Colonic mucosa (tissue), 4 donors: ENCODE results near the gene GSG1L. TPM values are rescaled to one million over a fixed set of nuclear protein-coding genes. Genes with fewer than 3 reads are reported as not detected.

ENCODE experiments used
- DNase-seq: peaks from one replicate; pipeline ENCODE4 v3.0.0-alpha.2; 2020
- H3K27ac ChIP-seq: fragments of 200-600 bp; one replicate; pipeline ENCODE4 v1.8.0; 2021
- H3K27me3 ChIP-seq: fragments of 200-600 bp; one replicate; pipeline ENCODE4 v1.8.0; 2021
- H3K36me3 ChIP-seq: fragments of 200-600 bp; one replicate; pipeline ENCODE4 v1.8.0; 2021
- H3K4me1 ChIP-seq: fragments of 200-600 bp; one replicate; pipeline ENCODE4 v1.8.0; 2021; ENCODE audit warnings: mild to moderate bottlenecking
- H3K4me3 ChIP-seq: fragments of 200-600 bp; one replicate; pipeline ENCODE4 v1.8.0; 2021
- H3K9ac ChIP-seq, 2 donors: one replicate each; pipeline ENCODE4 v1.7.0; 2013; ENCODE audit warnings: control low read depth in 2 of 2, low read depth in 2 of 2, low read length in 2 of 2
- H3K9me3 ChIP-seq: fragments of 200-600 bp; one replicate; pipeline ENCODE4 v1.8.0; 2021
- intact Hi-C: fragments of 100-400 bp; cut with DNase I; formaldehyde crosslinking; loops from one replicate; pipeline ENCODE4 v1.14.1; 2022
- total RNA-seq, 2 donors: library from RNA; stranded (reverse); fragmentation: NEBNext Ultra II Directional in 1 of 2; extraction: Animal tissue kit (Norgen Biotek cat#: 25700) in 1 of 2; gene quantifications; one replicate each; pipeline ENCODE4 v1.2.1, GENCODE V29; 2021
- TF ChIP-seq, protein P1 (sequence below): fragments of 200-600 bp; IDR thresholded peaks from one replicate; pipeline ENCODE4 v1.8.0; 2022; ENCODE audit warnings: antibody characterized with exemption, mild to moderate bottlenecking
- donor health status: healthy.
- donor health status: DM: no; HTN: no; CAD: no.
- donor health status: DM: no; HTN: no; CAD: no.

GSG1L gene
- total RNA-seq, 2 donors from 2014 or later = 0.13 to 0.15 TPM

- no peaks in the 10 kb centered on the region for H3K9me3 ChIP-seq
- intact Hi-C loops = no loop called here
- TF ChIP-seq, protein P1, sequence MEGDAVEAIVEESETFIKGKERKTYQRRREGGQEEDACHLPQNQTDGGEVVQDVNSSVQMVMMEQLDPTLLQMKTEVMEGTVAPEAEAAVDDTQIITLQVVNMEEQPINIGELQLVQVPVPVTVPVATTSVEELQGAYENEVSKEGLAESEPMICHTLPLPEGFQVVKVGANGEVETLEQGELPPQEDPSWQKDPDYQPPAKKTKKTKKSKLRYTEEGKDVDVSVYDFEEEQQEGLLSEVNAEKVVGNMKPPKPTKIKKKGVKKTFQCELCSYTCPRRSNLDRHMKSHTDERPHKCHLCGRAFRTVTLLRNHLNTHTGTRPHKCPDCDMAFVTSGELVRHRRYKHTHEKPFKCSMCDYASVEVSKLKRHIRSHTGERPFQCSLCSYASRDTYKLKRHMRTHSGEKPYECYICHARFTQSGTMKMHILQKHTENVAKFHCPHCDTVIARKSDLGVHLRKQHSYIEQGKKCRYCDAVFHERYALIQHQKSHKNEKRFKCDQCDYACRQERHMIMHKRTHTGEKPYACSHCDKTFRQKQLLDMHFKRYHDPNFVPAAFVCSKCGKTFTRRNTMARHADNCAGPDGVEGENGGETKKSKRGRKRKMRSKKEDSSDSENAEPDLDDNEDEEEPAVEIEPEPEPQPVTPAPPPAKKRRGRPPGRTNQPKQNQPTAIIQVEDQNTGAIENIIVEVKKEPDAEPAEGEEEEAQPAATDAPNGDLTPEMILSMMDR = no peak
- no peak overlapping the region for H3K9ac ChIP-seq
- H3K4me3 ChIP-seq = no peak overlapping the region
- H3K36me3 ChIP-seq = peaks cover 14% of the 10 kb centered on the region
- H3K4me1 ChIP-seq = no peaks in the 10 kb centered on the region
- no peak for DNase-seq
- no peak overlapping the region for H3K27ac ChIP-seq
- no peaks in the 10 kb centered on the region for H3K27me3 ChIP-seq
Measured at GRCh38 chr16:28108590-28109247, 45.2 kb upstream of the GSG1L start.

DNA sequence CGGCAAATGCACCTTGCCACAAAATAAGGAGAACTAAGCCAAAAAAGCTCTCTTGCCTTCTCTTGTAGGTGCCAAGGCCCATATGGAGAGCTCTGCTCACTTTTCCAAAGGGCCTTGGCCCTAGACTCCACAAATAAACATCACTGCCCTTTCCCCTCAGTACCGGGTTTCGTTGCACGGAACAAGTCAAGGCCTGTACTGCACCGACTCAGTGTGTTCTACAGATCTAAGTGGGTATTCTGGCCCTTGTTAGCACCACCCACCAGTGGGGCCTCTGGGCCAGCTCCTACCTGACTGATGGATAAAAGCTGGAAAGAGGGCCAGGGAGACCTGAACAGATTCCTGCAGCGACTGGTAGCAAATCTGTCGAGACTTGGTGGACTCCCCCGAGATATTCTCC is 43.7 kb upstream of the GSG1L start:
- no peak overlapping the region for H3K9ac ChIP-seq
- TF ChIP-seq, protein P1 = no peak
- no peaks in the 10 kb centered on the region for H3K9me3 ChIP-seq

DNA sequence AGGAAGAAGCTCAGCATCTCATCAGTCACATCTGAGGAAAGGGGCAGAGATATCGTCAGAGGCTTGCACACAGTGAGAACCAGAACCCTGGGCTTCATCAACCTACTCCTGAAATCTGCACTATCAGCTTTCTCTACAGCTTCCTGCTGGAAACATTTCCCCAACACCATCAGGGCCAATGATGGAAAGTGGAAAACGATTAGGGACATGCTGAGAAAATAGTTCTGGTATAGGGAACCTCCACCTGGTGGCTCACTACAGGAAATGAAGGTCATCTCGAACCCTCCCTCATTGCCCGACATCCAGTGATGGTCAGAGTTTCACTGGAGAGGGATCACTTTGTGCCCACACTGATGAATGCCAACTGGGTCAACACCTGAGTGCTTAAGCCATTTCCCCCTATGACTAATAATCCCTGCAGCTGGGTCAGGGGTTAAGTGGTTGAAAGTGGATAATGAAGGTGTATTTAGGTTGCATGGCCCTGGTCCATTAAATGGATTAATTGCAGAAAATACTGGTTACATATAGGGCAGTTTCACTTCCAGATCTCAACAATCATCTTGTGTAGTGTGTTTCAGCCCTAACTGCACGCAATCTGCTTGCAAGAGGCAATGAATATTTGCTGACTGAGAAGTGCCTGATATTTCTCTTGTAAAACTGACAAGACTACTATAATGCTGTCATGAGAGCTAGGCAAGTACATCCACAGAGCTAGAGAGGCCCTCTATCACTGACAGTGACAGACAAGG is 43.1 kb upstream of the GSG1L start:
- intact Hi-C loops = no loop called here
- no peak overlapping the region for H3K27ac ChIP-seq
- H3K4me3 ChIP-seq = no peak overlapping the region
- TF ChIP-seq, protein P1 = no peak
- no peak for DNase-seq
- H3K36me3 ChIP-seq = peaks cover 14% of the 10 kb centered on the region
- no peak overlapping the region for H3K9ac ChIP-seq
- no peaks in the 10 kb centered on the region for H3K9me3 ChIP-seq
- H3K4me1 ChIP-seq = no peaks in the 10 kb centered on the region
- H3K27me3 ChIP-seq = no peaks in the 10 kb centered on the region

More for the DNA sequence above, 43.7 kb upstream of the GSG1L start:
- Histone ChIP-seq H3K27ac (no peak overlapping the region), H3K36me3 (peaks cover 14% of the 10 kb centered on the region), H3K4me1 (no peaks in the 10 kb centered on the region), H3K27me3 (no peaks in the 10 kb centered on the region), H3K4me3 (no peak overlapping the region)
- intact Hi-C loops = no loop called here
- no peak for DNase-seq

- Histone ChIP-seq H3K4me1 (no peaks in the 10 kb centered on the region), H3K4me3 (no peak overlapping the region)
- DNase-seq = no peak
Measured at GRCh38 chr16:28105954-28106353, 42.4 kb upstream of the GSG1L start.

DNA sequence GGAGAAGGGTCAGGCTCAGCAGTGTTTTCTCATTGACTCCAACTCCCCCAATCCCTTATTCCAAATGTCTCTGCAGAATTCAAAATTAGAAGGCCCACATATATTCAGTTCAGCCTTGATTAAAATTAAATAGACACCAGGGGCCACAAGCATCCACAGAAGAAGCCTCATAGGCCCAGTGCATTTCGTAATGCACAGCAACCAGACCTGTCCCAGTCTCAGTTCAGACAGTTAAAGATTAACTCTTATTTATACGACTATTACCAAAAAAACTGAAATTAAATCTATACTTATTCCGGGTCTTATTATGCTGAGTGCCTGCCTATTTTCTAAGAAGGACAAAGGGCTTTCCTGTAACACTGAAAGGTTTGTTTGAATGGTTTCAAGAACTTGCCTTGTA is 41.8 kb upstream of the GSG1L start:
- DNase-seq = no peak
- intact Hi-C loops = no loop called here
- TF ChIP-seq, protein P1 = no peak
- H3K27me3 ChIP-seq = no peaks in the 10 kb centered on the region
- H3K9me3 ChIP-seq = no peaks in the 10 kb centered on the region
- no peak overlapping the region for H3K27ac ChIP-seq
- no peak overlapping the region for H3K9ac ChIP-seq
- no peak overlapping the region for H3K4me3 ChIP-seq
- peaks cover 25% of the 10 kb centered on the region for H3K36me3 ChIP-seq
- H3K4me1 ChIP-seq = no peaks in the 10 kb centered on the region

More at GRCh38 chr16:28105954-28106353, 42.4 kb upstream of the GSG1L start:
- H3K27me3 ChIP-seq = no peaks in the 10 kb centered on the region
- peaks cover 19% of the 10 kb centered on the region for H3K36me3 ChIP-seq
- H3K9me3 ChIP-seq = no peaks in the 10 kb centered on the region
- H3K27ac ChIP-seq = no peak overlapping the region
- TF ChIP-seq, protein P1 = no peak
- no peak overlapping the region for H3K9ac ChIP-seq
- intact Hi-C loops = no loop called here
